Right lobe of liver (tissue), 6 donors: ENCODE data around the gene DNAH10. TPM values are rescaled to one million over a fixed set of nuclear protein-coding genes. Genes with fewer than 3 reads are reported as not detected.

ENCODE experiments used
- ATAC-seq, 4 donors: fragments of 200-7000 bp; cut with Tn5 transposase; one replicate each; pipeline ENCODE4 v1.9.1; 2020; ENCODE audit warnings: mild to moderate bottlenecking in 4 of 4, moderate library complexity in 4 of 4
- DNase-seq, 3 donors: peaks; one replicate each; pipeline ENCODE4 v3.0.0-alpha.2; 2020
- H3K27ac ChIP-seq, 3 donors: fragments of 200-600 bp; one replicate each; pipeline ENCODE4 v1.8.0; 2022
- H3K27me3 ChIP-seq, 2 donors: fragments of 200-600 bp; one replicate each; pipeline ENCODE4 v1.8.0; 2022
- H3K36me3 ChIP-seq, 4 donors: fragments of 200-600 bp; sonication (generic) in 1 of 4; one replicate each; pipeline versions ENCODE4 v1.5.1 to v1.8.0; 2017 to 2022; ENCODE audit warnings: control low read depth in 1 of 4
- H3K4me1 ChIP-seq, 4 donors: fragments of 200-600 bp; sonication (generic) in 1 of 4; one replicate each; pipeline versions ENCODE4 v1.5.1 to v1.8.0; 2017 to 2022; ENCODE audit warnings: control low read depth in 1 of 4
- H3K4me3 ChIP-seq, 3 donors: fragments of 200-600 bp; one replicate each; pipeline ENCODE4 v1.8.0; 2022
- H3K9me3 ChIP-seq, 4 donors: fragments of 200-600 bp; sonication (generic) in 1 of 4; one replicate each; pipeline versions ENCODE4 v1.5.1 to v1.8.0; 2017 to 2022; ENCODE audit warnings: control low read depth in 1 of 4
- POLR2A ChIP-seq: fragments of 450-650 bp; IDR thresholded peaks from one replicate; pipeline ENCODE4 v1.6.1; 2017; ENCODE audit warnings: antibody characterized with exemption, mild to moderate bottlenecking
- WGBS: methylation state at CpG from one replicate; pipeline ENCODE4 v1.1.6; 2018; ENCODE audit warnings: low coverage, low lambda C conversion rate; ENCODE audit not compliant: insufficient coverage; ENCODE audit errors: missing lambda C conversion rate; 5-methylcytosine and 5-hydroxymethylcytosine counted together
- intact Hi-C, 2 donors: fragments of 100-400 bp; cut with DNase I; formaldehyde crosslinking; loops; one replicate each; pipeline versions ENCODE4 v1.11.2 to v1.14.1; 2022
- total RNA-seq, 6 experiments: library from RNA; depleted of rRNA in 2 of 6; stranded (reverse); fragments of >200 nt in 2 of 6; fragmentation: NEBNext Ultra II Directional in 3 of 6; extraction: Animal tissue kit (Norgen Biotek cat#: 25700) in 3 of 6; gene quantifications; one replicate each; pipeline versions ENCODE4 v1.1.0 to v1.2.4, GENCODE V29; 2016 to 2023
- TF ChIP-seq, protein P1 (sequence below), 4 donors: fragments of 200-600 bp in 3 of 4; fragments of 450-650 bp in 1 of 4; IDR thresholded peaks; one replicate each; pipeline versions ENCODE4 v1.5.1 to v1.8.0; 2016 to 2022; ENCODE audit warnings: antibody characterized with exemption in 4 of 4, mild to moderate bottlenecking in 2 of 4
- donor health status: DM: no; HTN: yes; CAD: no.
- donor health status: DM: no; HTN: no; CAD: no.
- donor health status: DM: no; HTN: no; CAD: no.
- donor health status: DM: no; HTN: yes; CAD: no.
- donor health status: DM: no; HTN: yes; CAD: no.

DNAH10 gene
- total RNA-seq, 6 experiments from 2014 or later, result under 0.01 to 0.40 (median 0.16) TPM; not detected in 1

DNA sequence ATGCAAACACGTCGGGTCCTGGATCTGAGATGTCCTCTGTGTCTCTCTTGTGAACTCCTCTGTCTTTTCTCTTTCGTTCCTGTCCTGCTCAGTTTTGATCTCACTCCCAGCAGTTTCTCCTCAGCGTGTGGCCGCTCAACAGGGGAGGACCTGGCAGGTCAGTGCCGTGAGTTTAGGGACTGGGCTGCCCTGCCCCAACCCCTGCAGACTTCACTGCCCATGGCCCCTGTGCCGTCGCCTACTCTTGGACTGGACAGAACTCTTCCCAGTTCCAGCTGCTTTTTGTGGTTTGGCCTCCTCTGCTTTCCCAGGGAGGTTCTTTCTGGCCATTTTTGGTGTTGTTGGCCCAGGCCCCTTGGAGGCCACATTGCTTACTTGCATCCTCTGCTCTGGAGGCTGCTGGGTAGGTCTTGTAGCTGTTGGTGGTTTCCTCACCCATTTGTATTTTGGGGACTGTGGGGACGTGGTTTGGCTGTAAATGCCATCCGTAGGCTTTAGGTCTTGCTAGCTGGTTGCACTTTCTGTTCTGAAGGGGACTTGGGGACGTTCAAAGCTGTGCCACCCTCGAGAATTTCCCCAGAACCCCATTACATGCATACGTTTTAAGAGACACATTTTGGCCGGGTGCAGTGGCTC, 20.0 kb upstream of the DNAH10 start:
- no peak overlapping the region for H3K27ac ChIP-seq
- intact Hi-C loops, result no loop called here
- ATAC-seq (no peak), DNase-seq (no peak)
- H3K9me3 ChIP-seq, result no peaks in the 10 kb centered on the region
- no peak for TF ChIP-seq POLR2A
- TF ChIP-seq, protein P1, sequence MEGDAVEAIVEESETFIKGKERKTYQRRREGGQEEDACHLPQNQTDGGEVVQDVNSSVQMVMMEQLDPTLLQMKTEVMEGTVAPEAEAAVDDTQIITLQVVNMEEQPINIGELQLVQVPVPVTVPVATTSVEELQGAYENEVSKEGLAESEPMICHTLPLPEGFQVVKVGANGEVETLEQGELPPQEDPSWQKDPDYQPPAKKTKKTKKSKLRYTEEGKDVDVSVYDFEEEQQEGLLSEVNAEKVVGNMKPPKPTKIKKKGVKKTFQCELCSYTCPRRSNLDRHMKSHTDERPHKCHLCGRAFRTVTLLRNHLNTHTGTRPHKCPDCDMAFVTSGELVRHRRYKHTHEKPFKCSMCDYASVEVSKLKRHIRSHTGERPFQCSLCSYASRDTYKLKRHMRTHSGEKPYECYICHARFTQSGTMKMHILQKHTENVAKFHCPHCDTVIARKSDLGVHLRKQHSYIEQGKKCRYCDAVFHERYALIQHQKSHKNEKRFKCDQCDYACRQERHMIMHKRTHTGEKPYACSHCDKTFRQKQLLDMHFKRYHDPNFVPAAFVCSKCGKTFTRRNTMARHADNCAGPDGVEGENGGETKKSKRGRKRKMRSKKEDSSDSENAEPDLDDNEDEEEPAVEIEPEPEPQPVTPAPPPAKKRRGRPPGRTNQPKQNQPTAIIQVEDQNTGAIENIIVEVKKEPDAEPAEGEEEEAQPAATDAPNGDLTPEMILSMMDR (IDR thresholded peaks at IDR 0.05), result no peak
- H3K4me3 ChIP-seq, result no peak overlapping the region
- H3K27me3 ChIP-seq, result no peaks in the 10 kb centered on the region
- no peaks in the 10 kb centered on the region for H3K4me1 ChIP-seq
- WGBS, result 81% methylated on average over 11 of the region's 14 CpGs
- peaks cover 0 to 50% (median 10%) of the 10 kb centered on the region in 4 donors for H3K36me3 ChIP-seq

DNA sequence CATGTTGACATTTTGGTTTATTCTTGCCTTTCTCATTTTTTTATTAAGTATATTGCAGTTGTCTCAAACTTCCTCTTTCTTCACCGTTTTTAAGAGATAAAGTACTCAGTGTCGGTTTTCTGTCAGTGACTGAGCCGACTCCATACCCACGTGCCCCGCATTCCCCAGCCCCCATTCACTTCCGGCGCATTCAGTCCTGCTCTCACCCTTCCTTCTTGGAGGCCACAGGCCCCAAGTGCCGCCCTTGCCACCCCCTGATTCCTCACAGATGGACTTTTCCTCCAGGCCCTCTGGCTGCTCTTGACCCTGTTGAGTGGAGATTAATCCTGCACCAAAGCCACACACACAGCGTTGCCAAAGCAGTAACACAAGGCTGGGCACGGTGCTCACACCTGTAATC, 19.1 kb upstream of the DNAH10 start:
- no peak for DNase-seq
- intact Hi-C loops, result no loop called here
- Histone ChIP-seq H3K27ac (no peak overlapping the region), H3K27me3 (no peaks in the 10 kb centered on the region), H3K4me3 (no peak overlapping the region), H3K9me3 (no peaks in the 10 kb centered on the region), H3K4me1 (no peaks in the 10 kb centered on the region), H3K36me3 (peaks cover 0 to 43% (median 9%) of the 10 kb centered on the region in 4 donors)
- TF ChIP-seq, protein P1 (IDR thresholded peaks at IDR 0.05), result no peak
- no peak for TF ChIP-seq POLR2A
- WGBS, result 64% methylated on average over 9 of the region's 10 CpGs
- ATAC-seq, result no peak

DNA sequence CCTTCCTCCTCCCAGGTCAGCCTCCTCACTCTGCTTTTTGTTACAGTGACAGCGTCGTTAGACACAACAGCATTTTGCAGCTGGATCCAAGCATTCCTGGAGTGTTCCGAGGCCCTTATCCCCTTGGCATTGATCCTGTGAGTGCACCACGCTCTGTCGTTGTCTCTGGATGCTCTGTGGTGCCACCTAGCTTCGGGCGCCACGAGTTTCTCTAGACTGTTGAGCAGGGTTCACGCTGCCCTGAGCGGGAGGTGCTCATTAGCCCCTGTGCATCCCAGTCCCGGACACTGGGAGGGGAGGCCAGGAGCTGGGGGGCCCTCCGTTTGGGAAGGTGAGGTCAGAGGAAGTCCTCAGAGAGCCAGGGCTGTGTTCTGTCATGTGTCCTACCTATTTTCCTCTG, 17.3 kb upstream of the DNAH10 start:
- no peak for TF ChIP-seq POLR2A
- TF ChIP-seq, protein P1 (IDR thresholded peaks at IDR 0.05), result no peak
- DNase-seq, result no peak
- H3K36me3 ChIP-seq, result peaks cover 0 to 47% (median 9%) of the 10 kb centered on the region in 4 donors

DNA sequence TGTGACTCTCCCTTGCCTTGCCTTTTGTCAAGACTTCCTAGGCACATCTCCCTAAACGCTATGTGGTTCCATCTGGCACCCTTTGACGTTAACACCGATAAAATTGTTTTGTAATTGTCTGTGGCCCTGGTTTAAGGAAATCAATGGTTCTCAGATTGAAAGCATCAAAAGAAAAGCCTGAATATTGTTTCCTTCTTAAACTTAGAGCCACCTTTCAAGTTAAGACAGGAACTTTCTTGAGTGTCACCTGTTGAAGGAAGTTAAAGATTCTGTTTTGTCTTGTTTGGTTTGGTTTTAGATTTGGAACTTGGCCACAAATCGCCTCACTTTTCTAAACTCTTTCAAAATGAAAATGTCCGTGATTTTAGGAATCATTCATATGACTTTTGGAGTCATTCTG, 14.8 kb upstream of the DNAH10 start:
- intact Hi-C loops, result no loop called here

More for the DNA sequence above, 17.3 kb upstream of the DNAH10 start:
- no peak overlapping the region for H3K4me3 ChIP-seq
- no peaks in the 10 kb centered on the region for H3K4me1 ChIP-seq
- H3K27ac ChIP-seq, result no peak overlapping the region
- ATAC-seq, result peak in 1 of 4 donors; percentile 38
- intact Hi-C loops, result no loop called here
- no peaks in the 10 kb centered on the region for H3K9me3 ChIP-seq
- H3K27me3 ChIP-seq, result no peaks in the 10 kb centered on the region
- WGBS, result 76% methylated on average over 11 of the region's 12 CpGs

More for the DNA sequence above, 14.8 kb upstream of the DNAH10 start:
- ATAC-seq, result no peak
- H3K4me3 ChIP-seq, result no peak overlapping the region
- H3K9me3 ChIP-seq, result no peaks in the 10 kb centered on the region
- DNase-seq, result no peak
- TF ChIP-seq, protein P1 (IDR thresholded peaks at IDR 0.05), result no peak
- TF ChIP-seq POLR2A, result no peak
- H3K27ac ChIP-seq, result no peak overlapping the region
- H3K36me3 ChIP-seq, result peaks cover 0 to 45% (median 6%) of the 10 kb centered on the region in 4 donors
- no peaks in the 10 kb centered on the region for H3K4me1 ChIP-seq
- H3K27me3 ChIP-seq, result no peaks in the 10 kb centered on the region
- 80% methylated on average over 5 of the region's 5 CpGs for WGBS
